Smooth muscle cell (in vitro differentiated cells): ENCODE results near the gene ZNF780A. TPM values are rescaled to one million over a fixed set of nuclear protein-coding genes. Genes with fewer than 3 reads are reported as not detected.

Experiments
- polyA plus RNA-seq: library from polyadenylated mRNA; unstranded; fragments of >200 nt; fragmentation: Nextera tagmentation; extraction: Ambion mirVana; gene quantifications from 2 replicates; pipeline ENCODE4 v1.2.1, GENCODE V29; 2016
- total RNA-seq: library from RNA; depleted of rRNA; stranded (reverse); fragments of >200 nt; gene quantifications from 2 replicates; pipeline ENCODE4 v1.2.3, GENCODE V29; 2014

The ZNF780A gene
- total and polyA plus RNA-seq, 2 experiments from 2014 or later, result 4.4 to 5.2 TPM

Other genes starting within 250 kb of the ZNF780A start
- gene FBL, start 244.6 kb downstream of the ZNF780A start, total RNA-seq, result 123 and 124 TPM in 2 replicates
- gene FBL, start 244.6 kb downstream of the ZNF780A start, polyA plus RNA-seq, result 116 and 140 TPM in 2 replicates
- gene FCGBP, start 156.3 kb downstream of the ZNF780A start, total RNA-seq, result 0.18 and 0.94 TPM in 2 replicates
- gene FCGBP, start 156.3 kb downstream of the ZNF780A start, polyA plus RNA-seq, result 0.04 and 0.15 TPM in 2 replicates
- 87.2 and 120 TPM in 2 replicates for gene PSMC4, start 119.8 kb downstream of the ZNF780A start, total RNA-seq
- 117 and 121 TPM in 2 replicates for gene PSMC4, start 119.8 kb downstream of the ZNF780A start, polyA plus RNA-seq
- gene ZNF546, start 93.9 kb downstream of the ZNF780A start, total RNA-seq, result 4.7 and 9.6 TPM in 2 replicates
- gene ZNF546, start 93.9 kb downstream of the ZNF780A start, polyA plus RNA-seq, result 1.2 and 2.1 TPM in 2 replicates
- gene ZNF780B, start 34.7 kb downstream of the ZNF780A start, total RNA-seq, result 5.0 and 12.9 TPM in 2 replicates
- 1.4 and 1.6 TPM in 2 replicates for gene ZNF780B, start 34.7 kb downstream of the ZNF780A start, polyA plus RNA-seq
- 4.4 and 14.8 TPM in 2 replicates for gene MAP3K10, start 100.5 kb upstream of the ZNF780A start, total RNA-seq
- gene MAP3K10, start 100.5 kb upstream of the ZNF780A start, polyA plus RNA-seq, result 7.8 and 14.1 TPM in 2 replicates
- gene TTC9B, start 127.4 kb upstream of the ZNF780A start, total RNA-seq, result not detected in 2 replicates
- 0.90 TPM in 1 of 2 replicates, not detected in the other for gene TTC9B, start 127.4 kb upstream of the ZNF780A start, polyA plus RNA-seq
- not detected in 2 replicates for gene CCNP, start 135.7 kb upstream of the ZNF780A start, total RNA-seq
- gene CCNP, start 135.7 kb upstream of the ZNF780A start, polyA plus RNA-seq, result 0.23 and 0.38 TPM in 2 replicates
- gene AKT2, start 194.4 kb upstream of the ZNF780A start, total RNA-seq, result 54.9 and 62.6 TPM in 2 replicates
- gene AKT2, start 194.4 kb upstream of the ZNF780A start, polyA plus RNA-seq, result 26.6 and 39.1 TPM in 2 replicates